Body of pancreas (tissue), 4 donors: ENCODE measurements around the gene USPL1.

Experiments used
- POLR2A ChIP-seq, 3 donors: fragments of 450-650 bp; IDR thresholded peaks; one replicate each; pipeline ENCODE4 v1.6.1; 2016; ENCODE audit warnings: antibody characterized with exemption in 3 of 3, mild to moderate bottlenecking in 2 of 3
- TF ChIP-seq, protein P1 (sequence below), 7 experiments: fragments of 450-650 bp in 4 of 7; fragments of 200-600 bp in 3 of 7; sonication (generic) in 3 of 7; IDR thresholded peaks; one replicate each; pipeline ENCODE4 v1.5.1; 2016 to 2019; ENCODE audit warnings: antibody characterized with exemption in 7 of 7

DNA sequence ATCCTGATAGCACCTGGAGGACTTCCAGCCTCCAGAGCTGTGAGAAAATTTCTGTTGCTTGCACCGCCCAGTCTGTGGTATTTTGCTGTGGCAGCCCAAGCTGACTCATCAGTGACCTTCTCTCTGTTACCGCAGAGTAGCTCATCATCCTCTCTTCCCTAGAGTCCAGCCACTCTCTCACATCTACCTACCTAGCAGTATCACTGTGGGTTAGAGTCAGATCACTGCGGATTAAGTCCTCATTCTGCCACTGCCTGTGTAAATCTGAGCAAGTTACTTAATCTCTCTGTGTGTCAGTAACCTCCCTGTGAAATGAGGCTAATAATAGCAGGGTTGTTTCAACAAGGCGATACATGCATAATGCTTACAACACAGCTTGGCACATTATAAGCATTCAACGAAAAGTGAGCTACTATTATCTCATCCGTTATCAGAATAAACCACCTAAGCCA, 40.3 kb upstream of the USPL1 start:
- TF ChIP-seq POLR2A (IDR thresholded peaks at IDR 0.05), result no peak
- TF ChIP-seq, protein P1, sequence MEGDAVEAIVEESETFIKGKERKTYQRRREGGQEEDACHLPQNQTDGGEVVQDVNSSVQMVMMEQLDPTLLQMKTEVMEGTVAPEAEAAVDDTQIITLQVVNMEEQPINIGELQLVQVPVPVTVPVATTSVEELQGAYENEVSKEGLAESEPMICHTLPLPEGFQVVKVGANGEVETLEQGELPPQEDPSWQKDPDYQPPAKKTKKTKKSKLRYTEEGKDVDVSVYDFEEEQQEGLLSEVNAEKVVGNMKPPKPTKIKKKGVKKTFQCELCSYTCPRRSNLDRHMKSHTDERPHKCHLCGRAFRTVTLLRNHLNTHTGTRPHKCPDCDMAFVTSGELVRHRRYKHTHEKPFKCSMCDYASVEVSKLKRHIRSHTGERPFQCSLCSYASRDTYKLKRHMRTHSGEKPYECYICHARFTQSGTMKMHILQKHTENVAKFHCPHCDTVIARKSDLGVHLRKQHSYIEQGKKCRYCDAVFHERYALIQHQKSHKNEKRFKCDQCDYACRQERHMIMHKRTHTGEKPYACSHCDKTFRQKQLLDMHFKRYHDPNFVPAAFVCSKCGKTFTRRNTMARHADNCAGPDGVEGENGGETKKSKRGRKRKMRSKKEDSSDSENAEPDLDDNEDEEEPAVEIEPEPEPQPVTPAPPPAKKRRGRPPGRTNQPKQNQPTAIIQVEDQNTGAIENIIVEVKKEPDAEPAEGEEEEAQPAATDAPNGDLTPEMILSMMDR (IDR thresholded peaks at IDR 0.05), result no peak
